Type B pancreatic cell (in vitro differentiated cells): ENCODE data around the gene TRPC3. TPM values are rescaled to one million over a fixed set of nuclear protein-coding genes. Genes with fewer than 3 reads are reported as not detected.

ENCODE experiments used
- DNase-seq: peaks from one replicate; pipeline ENCODE4 v3.0.0; 2021; ENCODE audit warnings: mixed read lengths; ENCODE audit not compliant: unreplicated experiment; ENCODE audit errors: extremely low spot score
- H3K27ac Mint-ChIP-seq: 2 replicates; pipeline ENCODE4 v1.8.0; 2021; ENCODE audit warnings: mild to moderate bottlenecking, mixed read lengths
- H3K27me3 Mint-ChIP-seq: 2 replicates; pipeline ENCODE4 v1.8.0; 2021; ENCODE audit warnings: mixed read lengths
- H3K36me3 Mint-ChIP-seq: 2 replicates; pipeline ENCODE4 v1.8.0; 2021; ENCODE audit warnings: mixed read lengths
- H3K4me1 Mint-ChIP-seq: one replicate; pipeline ENCODE4 v1.8.0; 2021; ENCODE audit warnings: mixed read lengths; ENCODE audit not compliant: unreplicated experiment
- H3K4me3 Mint-ChIP-seq: 2 replicates; pipeline ENCODE4 v1.8.0; 2021; ENCODE audit warnings: mild to moderate bottlenecking, mixed read lengths
- H3K9me3 Mint-ChIP-seq: 2 replicates; pipeline ENCODE4 v1.8.0; 2021; ENCODE audit warnings: mixed read lengths
- CTCF ChIP-seq: fragments of 200-600 bp; sonication (generic); conservative IDR thresholded peaks from 2 replicates; pipeline ENCODE4 v1.5.0; 2021; ENCODE audit warnings: antibody characterized with exemption, mild to moderate bottlenecking
- total RNA-seq: library from RNA; stranded (reverse); gene quantifications from 2 replicates; pipeline ENCODE4 v1.2.1, GENCODE V29; 2021; ENCODE audit warnings: low replicate concordance

TRPC3 gene
- total RNA-seq, 1 donor from 2014 or later, result 1.0 TPM

- H3K9me3 Mint-ChIP-seq, result no peaks in the 10 kb centered on the region
- no peaks in the 10 kb centered on the region for H3K4me1 Mint-ChIP-seq
- TF ChIP-seq CTCF, result no peak
- DNase-seq, result no peak
- H3K36me3 Mint-ChIP-seq, result peaks cover 14% of the 10 kb centered on the region
- no peak overlapping the region for H3K27ac Mint-ChIP-seq
- H3K27me3 Mint-ChIP-seq, result no peaks in the 10 kb centered on the region
- no peak overlapping the region for H3K4me3 Mint-ChIP-seq
These were observed 113.7 kb downstream of the TRPC3 start for GRCh38 chr4:121838136-121838535.

DNA sequence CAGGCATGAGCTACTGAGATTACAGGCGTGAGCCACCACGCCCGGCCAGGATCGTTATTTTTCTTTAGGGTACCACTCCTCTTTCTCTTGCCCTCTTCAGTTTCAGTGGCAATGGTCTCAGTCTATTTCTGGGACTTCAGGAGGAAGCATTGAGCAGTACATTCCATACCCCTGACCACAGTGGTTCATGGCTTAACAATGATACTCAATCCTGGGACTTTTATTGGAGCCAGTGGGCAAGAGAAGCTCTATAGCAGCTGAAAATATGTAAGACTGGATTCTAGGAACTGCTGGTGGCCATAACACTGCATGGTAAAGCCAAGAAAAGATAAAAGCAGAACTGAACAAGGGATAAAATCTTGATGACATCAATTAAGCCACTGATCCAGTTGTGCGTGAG is 122.3 kb downstream of the TRPC3 start:
- TF ChIP-seq CTCF, result no peak
- Mint-ChIP-seq H3K27ac (no peak overlapping the region), H3K4me1 (no peaks in the 10 kb centered on the region), H3K9me3 (no peaks in the 10 kb centered on the region), H3K4me3 (no peak overlapping the region), H3K36me3 (no peaks in the 10 kb centered on the region), H3K27me3 (no peaks in the 10 kb centered on the region)
- DNase-seq, result no peak

Other genes starting within 250 kb of the TRPC3 start
- gene SMIM43, start 186.9 kb downstream of the TRPC3 start, total RNA-seq, result 0.60 and 1.4 TPM in 2 replicates
- gene EXOSC9, start 150.7 kb downstream of the TRPC3 start, total RNA-seq, result 20.9 and 38.4 TPM in 2 replicates
- gene CCNA2, start 128.2 kb downstream of the TRPC3 start, total RNA-seq, result 22.6 and 48.1 TPM in 2 replicates
- gene BBS7, start 81.6 kb downstream of the TRPC3 start, total RNA-seq, result 19.0 and 26.0 TPM in 2 replicates
- 41.2 and 46.9 TPM in 2 replicates for gene BLTP1, start 200.3 kb upstream of the TRPC3 start, total RNA-seq